IPS-18a (cell line): ENCODE data around the gene HDAC4.

ENCODE experiments used
- H3K27ac ChIP-seq: one replicate; pipeline ENCODE4 v1.5.1; 2013; ENCODE audit warnings: low read length
- H3K27me3 ChIP-seq: one replicate; pipeline ENCODE4 v1.6.1; 2013; ENCODE audit warnings: mild to moderate bottlenecking, low read length; ENCODE audit not compliant: control insufficient read depth, insufficient read depth
- H3K36me3 ChIP-seq: one replicate; pipeline ENCODE4 v1.6.1; 2013; ENCODE audit warnings: low read depth, low read length; ENCODE audit not compliant: control insufficient read depth
- H3K4me1 ChIP-seq: one replicate; pipeline ENCODE4 v1.6.1; 2013; ENCODE audit warnings: low read depth, low read length; ENCODE audit not compliant: control insufficient read depth
- H3K4me3 ChIP-seq: one replicate; pipeline ENCODE4 v1.5.1; 2013; ENCODE audit warnings: low read length
- H3K9ac ChIP-seq: one replicate; pipeline ENCODE4 v1.6.1; 2013; ENCODE audit warnings: mild to moderate bottlenecking, low read length, moderate library complexity
- H3K9me3 ChIP-seq: one replicate; pipeline ENCODE4 v1.6.1; 2013; ENCODE audit warnings: low read depth, low read length; ENCODE audit not compliant: control insufficient read depth

HDAC4 gene

DNA sequence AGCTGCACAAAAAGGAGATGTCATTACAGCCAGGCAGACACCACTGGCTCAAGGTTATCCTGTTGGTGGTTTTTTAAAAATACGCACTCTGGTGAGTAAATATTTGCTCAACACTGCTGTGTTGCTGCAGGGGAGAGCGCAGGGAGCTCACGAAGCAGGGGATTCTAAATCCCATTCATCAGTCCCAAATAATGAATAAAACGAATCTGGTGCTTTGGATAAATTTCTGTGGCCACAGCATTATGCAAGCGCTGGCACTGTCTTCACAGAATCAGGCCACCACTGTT, 256.2 kb downstream of the HDAC4 start:
- Histone ChIP-seq H3K9ac (no peak overlapping the region), H3K9me3 (no peaks in the 10 kb centered on the region), H3K36me3 (peaks cover 6% of the 10 kb centered on the region), H3K4me3 (no peak overlapping the region), H3K4me1 (no peaks in the 10 kb centered on the region), H3K27ac (no peak overlapping the region), H3K27me3 (no peaks in the 10 kb centered on the region)

DNA sequence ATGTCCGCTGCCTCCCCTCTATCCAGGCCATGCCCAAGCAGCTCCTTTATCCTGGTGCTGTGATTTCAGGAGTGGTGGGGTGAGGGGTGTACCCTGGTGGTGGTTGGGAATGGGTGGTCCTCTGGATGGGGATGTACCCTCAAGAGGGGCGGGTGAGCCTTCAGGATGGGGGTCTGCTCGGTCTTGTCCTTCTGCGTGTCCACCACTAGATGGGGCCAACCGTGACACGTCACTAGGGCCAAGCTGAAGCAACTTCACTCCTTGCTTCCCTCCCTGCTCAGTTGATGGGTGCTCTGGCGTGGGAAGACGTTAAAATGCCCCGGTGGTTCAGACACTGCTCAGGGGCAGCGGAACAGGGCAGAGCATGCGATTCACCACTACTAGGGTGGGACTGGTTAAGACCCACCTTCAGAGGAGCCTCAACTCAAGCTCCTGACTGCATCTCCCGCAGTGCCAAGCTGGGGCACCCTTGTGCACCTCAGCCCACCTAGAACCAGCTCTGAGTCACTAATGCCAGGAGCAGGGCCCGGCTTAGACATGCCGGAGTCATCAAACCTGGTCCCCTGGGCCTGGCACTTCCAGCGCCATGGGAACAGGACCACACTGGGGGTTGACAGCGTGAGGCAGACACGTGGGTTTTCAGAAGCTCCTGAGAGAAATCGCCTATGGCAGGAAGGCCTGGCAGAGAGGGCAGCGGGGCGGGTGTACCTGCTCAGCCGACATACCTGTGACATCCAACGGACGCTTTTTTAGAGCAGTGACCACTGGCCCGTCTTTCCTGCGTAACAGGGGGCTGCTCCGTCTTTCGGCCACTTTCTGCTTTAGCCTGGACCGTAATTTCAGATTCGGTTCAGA, 256.7 kb downstream of the HDAC4 start:
- H3K36me3 ChIP-seq: peaks cover 11% of the 10 kb centered on the region
- no peaks in the 10 kb centered on the region for H3K9me3 ChIP-seq
- H3K27me3 ChIP-seq: no peaks in the 10 kb centered on the region
- H3K4me1 ChIP-seq: no peaks in the 10 kb centered on the region
- no peak overlapping the region for H3K9ac ChIP-seq
- no peak overlapping the region for H3K27ac ChIP-seq
- no peak overlapping the region for H3K4me3 ChIP-seq

DNA sequence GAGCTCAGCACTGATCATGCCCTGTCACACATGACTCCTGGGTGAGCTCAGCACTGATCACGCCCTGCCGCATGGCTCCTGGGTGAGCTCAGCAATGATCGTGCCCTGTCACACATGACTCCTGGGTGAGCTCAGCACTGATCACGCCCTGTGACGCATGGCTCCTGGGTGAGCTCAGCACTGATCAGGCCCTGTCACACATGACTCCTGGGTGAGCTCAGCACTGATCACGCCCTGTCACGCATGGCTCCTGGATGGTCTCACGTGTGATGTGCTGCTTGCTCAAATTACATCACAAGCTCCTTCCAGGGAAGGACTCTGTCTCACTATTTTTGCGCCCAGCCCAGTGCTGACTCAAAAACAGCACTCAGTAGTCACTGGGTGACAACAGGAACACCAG, 258.0 kb downstream of the HDAC4 start:
- H3K27ac ChIP-seq: no peak overlapping the region
- no peak overlapping the region for H3K4me3 ChIP-seq
- H3K27me3 ChIP-seq: no peaks in the 10 kb centered on the region
- no peak overlapping the region for H3K9ac ChIP-seq
- peaks cover 11% of the 10 kb centered on the region for H3K36me3 ChIP-seq
- H3K4me1 ChIP-seq: no peaks in the 10 kb centered on the region
- H3K9me3 ChIP-seq: no peaks in the 10 kb centered on the region

DNA sequence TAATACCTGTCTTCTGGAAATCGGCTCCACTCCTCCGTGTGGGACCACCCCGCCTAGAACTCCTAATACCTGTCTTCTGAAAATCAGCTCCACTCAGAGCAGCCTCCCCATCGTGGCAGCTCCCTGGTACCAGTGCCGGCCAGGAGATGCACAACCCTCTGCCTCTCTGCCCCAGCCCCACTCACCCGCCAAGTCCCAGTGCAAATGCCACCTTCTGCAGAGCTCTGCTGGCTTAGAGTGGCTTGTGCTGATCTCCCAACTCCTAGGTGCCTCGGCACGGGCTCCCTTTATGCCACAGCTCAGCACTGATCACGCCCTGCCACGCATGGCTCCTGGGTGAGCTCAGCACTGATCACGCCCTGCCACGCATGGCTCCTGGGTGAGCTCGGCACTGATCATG, 258.5 kb downstream of the HDAC4 start:
- H3K4me1 ChIP-seq: no peaks in the 10 kb centered on the region
- H3K36me3 ChIP-seq: peaks cover 11% of the 10 kb centered on the region
- H3K4me3 ChIP-seq: no peak overlapping the region
- H3K9me3 ChIP-seq: no peaks in the 10 kb centered on the region
- H3K27ac ChIP-seq: no peak overlapping the region
- H3K27me3 ChIP-seq: no peaks in the 10 kb centered on the region
- H3K9ac ChIP-seq: no peak overlapping the region

DNA sequence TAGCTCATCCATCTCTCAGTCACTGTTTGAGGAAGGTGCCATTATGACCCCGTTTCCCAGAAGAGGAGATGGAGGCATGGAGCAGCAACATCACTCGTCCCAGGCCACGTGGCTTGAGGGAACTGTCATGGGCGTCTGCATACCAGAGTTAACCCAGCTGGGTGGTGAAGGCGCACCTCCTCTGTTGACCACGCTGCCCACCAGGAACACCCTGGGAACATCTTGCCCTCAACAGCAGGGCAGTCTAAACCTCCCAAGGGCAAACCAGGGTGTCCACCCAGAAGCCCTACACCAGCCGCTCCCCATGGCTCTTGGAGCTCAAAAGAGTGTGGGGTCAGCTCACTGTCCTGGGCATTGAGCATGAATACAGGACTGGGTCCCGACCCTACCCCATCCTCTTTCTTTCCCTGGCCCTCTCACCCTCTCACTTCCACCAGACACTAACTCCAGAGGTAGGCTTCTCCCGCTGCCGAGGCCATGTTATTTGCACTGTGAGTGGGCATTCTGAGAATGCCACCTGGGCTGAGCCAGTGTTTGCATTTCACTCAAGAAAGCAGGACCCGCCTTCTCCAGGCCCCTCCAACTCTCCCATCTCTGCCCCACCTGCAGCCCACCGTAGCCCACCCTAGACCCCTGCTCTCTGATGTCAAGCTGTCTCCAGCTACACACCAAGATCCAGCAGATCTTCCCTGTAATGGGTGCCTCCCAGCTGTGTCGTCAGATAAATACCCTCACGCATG, 259.6 kb downstream of the HDAC4 start:
- H3K9me3 ChIP-seq: no peaks in the 10 kb centered on the region
- no peak overlapping the region for H3K9ac ChIP-seq
- H3K27me3 ChIP-seq: no peaks in the 10 kb centered on the region
- H3K27ac ChIP-seq: no peak overlapping the region
- H3K4me3 ChIP-seq: no peak overlapping the region
- peaks cover 11% of the 10 kb centered on the region for H3K36me3 ChIP-seq
- H3K4me1 ChIP-seq: no peaks in the 10 kb centered on the region

DNA sequence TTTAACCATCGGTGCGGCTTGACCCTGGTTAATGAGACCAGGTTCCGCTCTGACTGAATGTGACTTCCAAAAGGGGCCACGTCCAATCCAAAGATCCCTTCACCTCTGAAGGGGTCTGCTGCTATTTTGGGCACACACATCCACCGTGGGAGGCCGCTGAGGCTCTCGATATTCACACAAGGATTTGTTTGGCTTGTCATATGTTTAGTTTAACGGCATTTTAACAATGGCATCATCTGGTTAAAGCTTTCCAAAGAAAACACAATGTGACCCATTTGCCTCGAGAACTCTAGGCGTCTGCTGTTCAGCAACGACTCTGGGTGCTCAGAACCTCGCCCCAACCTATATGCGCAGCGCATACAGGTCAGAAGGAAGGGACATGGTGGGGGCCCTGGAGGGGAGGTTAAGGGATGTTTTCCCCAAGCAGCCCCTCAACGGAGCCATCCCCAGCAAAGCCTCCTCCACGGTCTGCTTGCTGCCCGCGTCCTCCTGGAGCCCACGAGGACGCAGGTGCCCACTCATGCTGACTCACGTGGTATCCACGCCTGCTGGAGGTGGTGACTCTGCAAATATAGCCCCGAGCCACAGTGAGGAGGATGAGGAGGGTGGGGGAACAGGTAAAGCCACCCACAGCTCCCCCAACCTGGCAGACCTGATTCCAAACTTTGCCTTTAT, 260.3 kb downstream of the HDAC4 start:
- H3K9me3 ChIP-seq: no peaks in the 10 kb centered on the region
- no peak overlapping the region for H3K9ac ChIP-seq
- H3K36me3 ChIP-seq: peaks cover 11% of the 10 kb centered on the region
- no peaks in the 10 kb centered on the region for H3K27me3 ChIP-seq
- no peak overlapping the region for H3K4me3 ChIP-seq
- no peak overlapping the region for H3K27ac ChIP-seq
- no peaks in the 10 kb centered on the region for H3K4me1 ChIP-seq

DNA sequence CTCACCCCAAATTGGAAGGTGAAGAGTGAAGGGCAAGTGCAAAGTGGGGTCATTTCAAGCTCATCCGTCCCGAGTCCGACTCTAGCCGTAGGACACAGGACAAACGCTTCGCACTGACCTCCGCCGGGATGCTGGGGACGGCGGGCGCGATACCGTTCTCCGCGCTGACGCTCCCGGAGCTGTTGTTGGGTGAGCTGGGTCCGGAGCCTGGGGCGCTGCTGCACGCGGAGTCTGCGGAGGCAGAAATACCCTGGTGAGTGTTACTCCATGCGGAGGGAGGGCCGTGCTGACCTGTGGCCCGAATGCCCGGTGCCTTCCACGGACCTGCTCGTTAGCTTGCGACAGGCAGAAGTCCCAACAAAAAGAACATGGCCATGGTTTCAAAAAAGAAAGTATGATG, 261.3 kb downstream of the HDAC4 start:
- Histone ChIP-seq H3K27ac (no peak overlapping the region), H3K4me1 (no peaks in the 10 kb centered on the region), H3K36me3 (peaks cover 12% of the 10 kb centered on the region), H3K9ac (no peak overlapping the region), H3K4me3 (no peak overlapping the region), H3K27me3 (no peaks in the 10 kb centered on the region), H3K9me3 (no peaks in the 10 kb centered on the region)

DNA sequence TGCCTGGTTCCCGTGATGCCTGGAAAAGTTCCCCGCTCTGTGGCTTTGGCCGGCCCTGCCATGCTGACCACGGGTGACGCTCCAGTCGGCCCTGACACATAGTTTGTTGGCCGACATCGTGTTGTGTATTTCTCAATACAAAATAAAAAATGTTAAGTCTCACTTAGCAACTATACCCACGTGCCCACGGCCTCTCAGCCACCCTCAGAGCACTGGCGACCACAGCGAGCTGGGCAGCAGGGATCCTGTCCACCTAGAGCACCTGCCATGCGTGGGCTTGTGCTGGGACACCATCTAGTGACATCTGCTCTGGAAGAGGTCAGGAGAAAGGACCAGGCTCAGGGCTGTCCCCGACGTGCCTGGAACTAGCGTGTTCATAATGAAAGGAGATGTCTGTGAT, 261.7 kb downstream of the HDAC4 start:
- H3K4me1 ChIP-seq: no peaks in the 10 kb centered on the region
- no peak overlapping the region for H3K27ac ChIP-seq
- no peaks in the 10 kb centered on the region for H3K27me3 ChIP-seq
- peaks cover 14% of the 10 kb centered on the region for H3K36me3 ChIP-seq
- H3K9me3 ChIP-seq: no peaks in the 10 kb centered on the region
- H3K4me3 ChIP-seq: no peak overlapping the region
- H3K9ac ChIP-seq: no peak overlapping the region

DNA sequence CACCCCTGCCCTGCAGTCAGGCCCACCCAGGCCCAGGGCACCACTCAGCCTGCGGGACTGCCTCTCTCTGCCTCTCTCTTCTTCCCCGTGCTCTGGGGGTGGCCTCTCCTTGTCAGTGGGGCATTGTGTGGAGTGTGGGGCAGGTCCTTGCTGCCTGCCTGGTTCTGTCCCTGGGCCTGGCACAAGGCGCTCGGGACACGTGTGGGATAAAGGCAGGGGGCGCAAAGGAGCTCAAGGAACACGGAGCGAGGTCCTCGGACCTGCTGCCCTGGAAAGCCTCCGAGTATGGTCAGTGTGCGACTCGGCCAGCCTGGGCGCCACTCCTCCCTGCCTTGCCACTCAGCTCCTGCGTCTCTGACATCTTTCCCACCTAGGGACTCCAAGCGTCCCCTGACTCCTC, 262.2 kb downstream of the HDAC4 start:
- Histone ChIP-seq H3K27me3 (no peaks in the 10 kb centered on the region), H3K9ac (no peak overlapping the region), H3K4me3 (no peak overlapping the region), H3K9me3 (no peaks in the 10 kb centered on the region), H3K27ac (no peak overlapping the region), H3K36me3 (peaks cover 17% of the 10 kb centered on the region), H3K4me1 (no peaks in the 10 kb centered on the region)

DNA sequence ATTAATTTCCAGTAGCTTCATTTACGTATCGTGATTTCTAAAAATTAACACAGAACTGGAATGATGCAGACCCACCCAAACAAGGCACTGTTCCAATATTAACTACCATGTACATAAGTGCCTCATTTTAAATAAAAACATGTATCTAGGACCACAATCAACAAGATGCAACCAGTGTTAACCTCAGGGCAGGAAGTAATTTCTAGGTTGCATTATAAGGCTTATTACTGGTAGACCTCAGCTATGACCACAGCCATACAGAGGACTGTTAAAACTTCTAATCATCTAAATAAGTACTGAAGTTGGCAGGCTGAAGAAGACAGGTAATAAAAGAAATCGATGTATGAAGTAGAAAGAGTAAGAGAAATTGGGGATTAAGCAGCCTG, 262.9 kb downstream of the HDAC4 start:
- Histone ChIP-seq H3K27me3 (no peaks in the 10 kb centered on the region), H3K4me1 (no peaks in the 10 kb centered on the region), H3K36me3 (peaks cover 15% of the 10 kb centered on the region), H3K9ac (no peak overlapping the region), H3K27ac (no peak overlapping the region), H3K9me3 (no peaks in the 10 kb centered on the region), H3K4me3 (no peak overlapping the region)

DNA sequence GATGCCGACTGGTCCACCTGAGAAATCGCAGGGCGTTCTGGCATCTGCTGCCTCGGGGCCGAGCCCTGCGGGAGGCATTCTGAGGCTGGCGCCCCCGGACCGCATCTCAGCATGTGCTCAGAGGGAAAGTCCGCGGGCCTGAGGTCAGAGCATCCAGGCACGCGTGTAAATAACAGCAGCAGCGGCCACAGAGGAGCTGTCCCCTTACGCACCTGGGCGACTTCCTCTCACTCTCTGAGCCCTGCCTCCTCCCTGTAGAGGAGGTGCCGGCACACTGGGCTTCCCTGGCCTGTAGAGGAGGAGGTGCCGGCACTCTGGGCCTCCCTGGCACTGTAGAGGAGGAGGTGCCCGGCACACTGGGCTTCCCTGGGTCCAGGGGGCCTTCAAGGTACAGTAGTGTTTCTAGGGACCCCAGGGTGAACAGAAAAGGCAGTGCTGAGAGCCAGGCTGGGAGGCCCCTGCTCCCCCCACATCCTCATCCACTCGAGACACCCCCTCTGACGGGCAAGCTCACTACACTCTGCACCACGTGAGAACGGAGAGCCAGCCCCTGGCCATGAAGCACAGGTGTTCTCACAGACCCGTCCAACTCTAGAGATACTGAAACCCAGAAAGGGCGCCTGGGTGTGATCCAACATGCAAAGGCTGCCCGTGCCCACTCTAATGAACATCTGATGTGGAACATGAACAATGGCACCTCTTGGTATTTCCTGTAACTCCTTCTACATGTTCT, 263.5 kb downstream of the HDAC4 start:
- Histone ChIP-seq H3K27me3 (no peaks in the 10 kb centered on the region), H3K27ac (no peak overlapping the region), H3K9me3 (no peaks in the 10 kb centered on the region), H3K4me1 (no peaks in the 10 kb centered on the region), H3K36me3 (peaks cover 15% of the 10 kb centered on the region), H3K4me3 (no peak overlapping the region), H3K9ac (no peak overlapping the region)
